OCI-LY7 (cell line): ENCODE results near the gene ZNF207.

Experiments
- CTCF ChIP-seq: fragments of 200-600 bp; sonication (generic); conservative IDR thresholded peaks from 2 replicates; pipeline ENCODE4 v1.5.1; 2014; ENCODE audit warnings: mild to moderate bottlenecking, antibody characterized with exemption, low read length, moderate library complexity, mixed read lengths
- EZH2phosphoT487 ChIP-seq: fragments of 200-600 bp; sonication (generic); IDR thresholded peaks from 2 replicates; pipeline ENCODE4 v1.6.1; 2018; ENCODE audit warnings: low read depth, borderline replicate concordance, mild to moderate bottlenecking, mixed run types, antibody characterized with exemption, low read length, moderate library complexity, mixed read lengths

GRCh38 chr17:32348483-32348800, 1.5 kb upstream of the ZNF207 start:
- no peak for TF ChIP-seq EZH2phosphoT487
- no peak for TF ChIP-seq CTCF
